CD4-positive, CD25-positive, alpha-beta regulatory T cell (primary cell): ENCODE measurements around the gene ACAA1. TPM values are rescaled to one million over a fixed set of nuclear protein-coding genes. Genes with fewer than 3 reads are reported as not detected.

Source experiments
- ATAC-seq, 2 donors: fragments of 150-1000 bp; cut with Tn5 transposase; one replicate each; pipeline ENCODE4 v1.10.0; 2021; ENCODE audit warnings: low read depth in 2 of 2, moderate number of reproducible peaks in 2 of 2, moderate library complexity in 1 of 2
- DNase-seq, 3 donors: peaks; one replicate each; pipeline versions ENCODE4 v3.0.0 to v3.0.0-alpha.2; 2012 to 2022; ENCODE audit warnings: mixed read lengths in 1 of 3
- H3K27ac ChIP-seq: one replicate; pipeline ENCODE4 v1.7.0; 2013; ENCODE audit warnings: mild to moderate bottlenecking, low read length; ENCODE audit not compliant: insufficient read depth, poor library complexity, severe bottlenecking
- H3K27me3 ChIP-seq: one replicate; pipeline ENCODE4 v1.7.0; 2013; ENCODE audit warnings: low read length; ENCODE audit not compliant: control insufficient read depth, insufficient read depth
- H3K36me3 ChIP-seq: one replicate; pipeline ENCODE4 v1.7.0; 2013; ENCODE audit warnings: mild to moderate bottlenecking, low read length, moderate library complexity; ENCODE audit not compliant: control insufficient read depth, insufficient read depth
- H3K4me1 ChIP-seq: 2 replicates; pipeline ENCODE4 v1.7.0; 2013; ENCODE audit warnings: mild to moderate bottlenecking, low read length; ENCODE audit not compliant: insufficient read depth, control insufficient read depth, poor library complexity, severe bottlenecking
- H3K4me3 ChIP-seq: one replicate; pipeline ENCODE4 v1.7.0; 2013; ENCODE audit warnings: low read depth, mild to moderate bottlenecking, low read length, moderate library complexity
- H3K9me3 ChIP-seq, 2 experiments: 1 replicate in 1 of 2; 2 replicates in 1 of 2; pipeline ENCODE4 v1.7.0; 2013; ENCODE audit warnings: low read length in 2 of 2, mild to moderate bottlenecking in 1 of 2, moderate library complexity in 1 of 2; ENCODE audit not compliant: control insufficient read depth in 2 of 2
- H3K27ac Mint-ChIP-seq, 3 donors: one replicate each; pipeline ENCODE4 v1.8.0; 2020 to 2022; ENCODE audit warnings: mild to moderate bottlenecking in 3 of 3, mixed read lengths in 3 of 3, moderate library complexity in 2 of 3
- H3K27me3 Mint-ChIP-seq: one replicate; pipeline ENCODE4 v1.8.0; 2022; ENCODE audit warnings: mild to moderate bottlenecking, mixed read lengths
- H3K36me3 Mint-ChIP-seq: one replicate; pipeline ENCODE4 v1.8.0; 2020; ENCODE audit warnings: mixed read lengths
- H3K4me1 Mint-ChIP-seq, 4 donors: one replicate each; pipeline ENCODE4 v1.8.0; 2020 to 2022; ENCODE audit warnings: mixed read lengths in 4 of 4, mild to moderate bottlenecking in 1 of 4
- H3K4me3 Mint-ChIP-seq, 4 donors: one replicate each; pipeline ENCODE4 v1.8.0; 2020 to 2022; ENCODE audit warnings: mild to moderate bottlenecking in 4 of 4, mixed read lengths in 4 of 4, moderate library complexity in 3 of 4
- H3K9me3 Mint-ChIP-seq, 7 donors: one replicate each; pipeline ENCODE4 v1.8.0; 2020 to 2022; ENCODE audit warnings: mixed read lengths in 7 of 7, mild to moderate bottlenecking in 3 of 7, moderate library complexity in 2 of 7
- polyA plus RNA-seq, 4 donors: library from polyadenylated mRNA; unstranded; fragments of 300-500 nt; fragmentation: Illumina TruSeq; gene quantifications; one replicate each; pipeline ENCODE4 v1.2.3, GENCODE V29; 2021
- total RNA-seq: library from RNA; stranded (reverse); gene quantifications from one replicate; pipeline ENCODE4 v1.2.3, GENCODE V29; 2022

ACAA1 gene
- total and polyA plus RNA-seq, 5 donors from 2014 or later = 55.6 to 80.7 (median 78.1) TPM

- H3K27ac Mint-ChIP-seq = peak overlapping the region in 1 of 3 donors; percentile 52
- no peaks in the 10 kb centered on the region for H3K27me3 Mint-ChIP-seq
- H3K9me3 ChIP-seq = no peaks in the 10 kb centered on the region
- DNase-seq (no peak), ATAC-seq (no peak)
- peaks cover 50% of the 10 kb centered on the region for H3K36me3 Mint-ChIP-seq
- peaks cover 89% of the 10 kb centered on the region for H3K36me3 ChIP-seq
- H3K27ac ChIP-seq = no peak overlapping the region
- H3K27me3 ChIP-seq = no peaks in the 10 kb centered on the region
- H3K4me3 Mint-ChIP-seq = no peak overlapping the region
- H3K9me3 Mint-ChIP-seq = no peaks in the 10 kb centered on the region
- peaks cover 0 to 19% (median 11%) of the 10 kb centered on the region in 4 donors for H3K4me1 Mint-ChIP-seq
- peaks cover 7% of the 10 kb centered on the region for H3K4me1 ChIP-seq
- no peak overlapping the region for H3K4me3 ChIP-seq
These were observed 10.6 kb downstream of the ACAA1 start for GRCh38 chr3:38126121-38126892.

DNA sequence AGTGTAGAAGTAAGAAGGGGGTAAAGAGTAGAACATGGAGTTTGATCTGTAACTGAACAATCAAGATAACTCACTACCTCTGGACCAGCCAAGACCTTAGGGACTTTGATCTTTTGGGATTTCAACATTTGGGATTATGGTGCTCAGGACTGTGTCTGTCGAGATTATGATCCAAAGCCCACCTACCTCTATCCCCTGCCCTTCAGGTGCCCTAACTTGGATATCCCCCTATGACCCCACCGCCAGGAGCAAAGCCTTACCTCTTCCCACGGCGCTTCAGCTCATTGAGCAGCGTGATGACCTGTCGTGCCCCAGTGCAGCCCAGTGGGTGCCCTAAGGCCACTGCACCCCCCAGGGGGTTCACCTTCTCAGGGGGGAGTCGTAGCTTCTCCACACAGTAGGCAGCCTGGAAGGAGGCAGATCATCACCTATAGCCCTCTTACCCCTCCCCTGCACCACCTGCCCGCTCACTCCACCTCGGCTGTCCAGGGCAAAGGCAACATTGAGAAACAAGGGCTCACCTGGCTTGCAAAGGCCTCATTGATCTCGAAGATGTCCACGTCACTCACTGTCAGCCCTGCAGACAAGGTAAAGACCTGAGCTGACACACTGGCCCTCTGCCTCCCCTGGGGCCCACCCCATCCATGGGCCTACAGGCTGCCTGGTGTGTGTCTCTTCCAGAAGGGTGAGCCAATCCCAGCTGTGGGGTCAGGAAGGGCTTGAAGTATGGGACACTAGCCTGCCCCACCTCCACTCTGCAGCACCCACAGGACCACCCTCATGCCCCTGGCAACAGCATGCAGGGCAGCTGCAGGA, 11.4 kb downstream of the ACAA1 start:
- no peak for ATAC-seq
- H3K36me3 Mint-ChIP-seq = peaks cover 48% of the 10 kb centered on the region

DNA sequence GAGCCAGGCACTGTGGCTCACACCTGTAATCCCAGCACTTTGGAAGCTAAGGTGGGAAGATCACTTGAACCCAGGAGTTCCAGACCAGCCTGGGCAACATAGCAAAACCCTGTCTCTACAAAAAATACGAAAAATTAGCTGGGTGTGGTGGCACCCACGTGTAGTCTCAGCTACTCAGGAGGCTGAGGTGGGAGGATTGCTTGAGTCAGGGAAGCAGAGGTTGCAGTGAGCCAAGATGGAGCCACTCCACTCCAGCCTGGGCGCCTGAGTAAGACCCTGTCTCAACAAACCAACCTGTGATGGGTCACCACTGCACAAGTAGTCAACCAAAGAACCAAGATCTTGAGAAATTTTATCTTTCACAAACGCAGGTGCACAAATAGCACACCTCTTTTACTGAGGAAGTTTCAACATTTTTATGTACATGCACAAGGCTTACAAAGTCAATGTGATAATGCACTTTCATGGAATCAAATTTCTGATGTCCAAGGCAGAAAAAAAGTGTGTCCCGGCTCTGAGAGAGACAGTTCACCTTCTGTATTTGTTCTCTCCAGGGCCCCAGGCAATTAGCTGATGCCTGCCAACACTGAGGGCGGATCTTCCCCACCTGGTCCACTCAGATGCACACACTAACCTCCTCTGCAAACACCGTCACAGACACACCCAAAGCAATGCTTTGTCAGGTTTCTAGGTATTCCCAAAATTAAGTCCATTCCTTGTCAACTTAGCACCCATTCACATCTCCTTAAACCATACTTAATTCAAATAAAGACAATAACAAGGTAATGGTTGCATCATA, 12.4 kb downstream of the ACAA1 start:
- Mint-ChIP-seq H3K9me3 (no peaks in the 10 kb centered on the region), H3K4me3 (no peak overlapping the region), H3K27ac (no peak overlapping the region), H3K4me1 (peaks cover 0 to 15% (median 5%) of the 10 kb centered on the region in 4 donors), H3K27me3 (no peaks in the 10 kb centered on the region), H3K36me3 (peaks cover 41% of the 10 kb centered on the region)
- Histone ChIP-seq H3K4me1 (peaks cover 7% of the 10 kb centered on the region), H3K4me3 (no peak overlapping the region), H3K9me3 (no peaks in the 10 kb centered on the region), H3K27ac (no peak overlapping the region), H3K36me3 (peaks cover 85% of the 10 kb centered on the region), H3K27me3 (no peaks in the 10 kb centered on the region)
- ATAC-seq (no peak), DNase-seq (no peak)

More for the DNA sequence above, 11.4 kb downstream of the ACAA1 start:
- no peak overlapping the region for H3K4me3 Mint-ChIP-seq
- H3K27me3 Mint-ChIP-seq = no peaks in the 10 kb centered on the region
- no peaks in the 10 kb centered on the region for H3K9me3 ChIP-seq
- H3K36me3 ChIP-seq = peaks cover 91% of the 10 kb centered on the region
- peak overlapping the region in 1 of 3 donors; percentile 36 for H3K27ac Mint-ChIP-seq
- H3K4me1 Mint-ChIP-seq = peaks cover 0 to 18% (median 8%) of the 10 kb centered on the region in 4 donors
- H3K4me3 ChIP-seq = no peak overlapping the region
- peaks cover 7% of the 10 kb centered on the region for H3K4me1 ChIP-seq
- H3K27me3 ChIP-seq = no peaks in the 10 kb centered on the region
- no peaks in the 10 kb centered on the region for H3K9me3 Mint-ChIP-seq
- H3K27ac ChIP-seq = no peak overlapping the region
- no peak for DNase-seq

GRCh38 chr3:38122712-38123290, 14.1 kb downstream of the ACAA1 start:
- Mint-ChIP-seq H3K27me3 (no peaks in the 10 kb centered on the region), H3K36me3 (peaks cover 35% of the 10 kb centered on the region), H3K9me3 (no peaks in the 10 kb centered on the region), H3K4me3 (no peak overlapping the region), H3K4me1 (peaks cover 0 to 23% (median 11%) of the 10 kb centered on the region in 4 donors), H3K27ac (no peak overlapping the region)
- no peak for DNase-seq
- Histone ChIP-seq H3K36me3 (peaks cover 70% of the 10 kb centered on the region), H3K4me1 (peaks cover 7% of the 10 kb centered on the region), H3K27me3 (no peaks in the 10 kb centered on the region), H3K27ac (no peak overlapping the region), H3K4me3 (no peak overlapping the region), H3K9me3 (no peaks in the 10 kb centered on the region)
- ATAC-seq = no peak

GRCh38 chr3:38121832-38122461, 15.0 kb downstream of the ACAA1 start:
- peaks cover 61% of the 10 kb centered on the region for H3K36me3 ChIP-seq
- H3K27me3 Mint-ChIP-seq = no peaks in the 10 kb centered on the region

DNA sequence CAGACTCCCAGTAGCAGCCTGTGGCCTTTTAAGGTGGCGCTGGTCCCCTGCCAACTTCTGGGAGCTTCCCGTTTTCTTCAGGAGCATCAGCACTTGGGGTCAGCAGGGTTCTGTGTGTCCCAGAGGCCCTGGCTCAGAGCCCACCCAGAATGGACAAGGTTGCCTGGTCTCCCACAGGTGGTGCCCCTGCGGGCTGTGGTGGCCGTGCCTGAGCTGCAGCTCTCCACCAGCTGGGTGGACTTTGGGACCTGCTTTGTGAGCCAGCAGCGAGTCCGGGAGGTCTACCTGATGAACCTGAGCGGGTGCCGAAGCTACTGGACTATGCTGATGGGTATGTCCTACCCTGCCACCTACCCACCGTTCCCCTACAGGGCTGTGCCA, 15.5 kb downstream of the ACAA1 start:
- Histone ChIP-seq H3K36me3 (peaks cover 56% of the 10 kb centered on the region), H3K4me1 (no peaks in the 10 kb centered on the region), H3K27ac (no peak overlapping the region), H3K4me3 (no peak overlapping the region), H3K9me3 (no peaks in the 10 kb centered on the region), H3K27me3 (no peaks in the 10 kb centered on the region)
- no peak for DNase-seq
- Mint-ChIP-seq H3K4me1 (peaks cover 0 to 24% (median 9%) of the 10 kb centered on the region in 4 donors), H3K27ac (no peak overlapping the region), H3K9me3 (no peaks in the 10 kb centered on the region), H3K4me3 (no peak overlapping the region), H3K36me3 (peaks cover 27% of the 10 kb centered on the region), H3K27me3 (no peaks in the 10 kb centered on the region)
- ATAC-seq = no peak

More at GRCh38 chr3:38121832-38122461, 15.0 kb downstream of the ACAA1 start:
- peaks cover 28% of the 10 kb centered on the region for H3K36me3 Mint-ChIP-seq
- H3K9me3 Mint-ChIP-seq = no peaks in the 10 kb centered on the region
- Histone ChIP-seq H3K4me1 (no peaks in the 10 kb centered on the region), H3K4me3 (no peak overlapping the region), H3K27ac (no peak overlapping the region), H3K27me3 (no peaks in the 10 kb centered on the region), H3K9me3 (no peaks in the 10 kb centered on the region)
- H3K27ac Mint-ChIP-seq = no peak overlapping the region
- peaks cover 0 to 24% (median 9%) of the 10 kb centered on the region in 4 donors for H3K4me1 Mint-ChIP-seq
- no peak for ATAC-seq
- no peak for DNase-seq
- no peak overlapping the region for H3K4me3 Mint-ChIP-seq
